GM21515 (cell line): Measurements from ENCODE around the gene RNPS1.
A peak's percentile ranks its signal among the peaks of the same experiment; 100 is the strongest.

Experiments
- ATAC-seq: cut with Tn5 transposase; IDR thresholded peaks from one replicate; pipeline ENCODE4 v1.9.1; 2021; ENCODE audit not compliant: unreplicated experiment

RNPS1 gene, protein sequence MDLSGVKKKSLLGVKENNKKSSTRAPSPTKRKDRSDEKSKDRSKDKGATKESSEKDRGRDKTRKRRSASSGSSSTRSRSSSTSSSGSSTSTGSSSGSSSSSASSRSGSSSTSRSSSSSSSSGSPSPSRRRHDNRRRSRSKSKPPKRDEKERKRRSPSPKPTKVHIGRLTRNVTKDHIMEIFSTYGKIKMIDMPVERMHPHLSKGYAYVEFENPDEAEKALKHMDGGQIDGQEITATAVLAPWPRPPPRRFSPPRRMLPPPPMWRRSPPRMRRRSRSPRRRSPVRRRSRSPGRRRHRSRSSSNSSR

DNA sequence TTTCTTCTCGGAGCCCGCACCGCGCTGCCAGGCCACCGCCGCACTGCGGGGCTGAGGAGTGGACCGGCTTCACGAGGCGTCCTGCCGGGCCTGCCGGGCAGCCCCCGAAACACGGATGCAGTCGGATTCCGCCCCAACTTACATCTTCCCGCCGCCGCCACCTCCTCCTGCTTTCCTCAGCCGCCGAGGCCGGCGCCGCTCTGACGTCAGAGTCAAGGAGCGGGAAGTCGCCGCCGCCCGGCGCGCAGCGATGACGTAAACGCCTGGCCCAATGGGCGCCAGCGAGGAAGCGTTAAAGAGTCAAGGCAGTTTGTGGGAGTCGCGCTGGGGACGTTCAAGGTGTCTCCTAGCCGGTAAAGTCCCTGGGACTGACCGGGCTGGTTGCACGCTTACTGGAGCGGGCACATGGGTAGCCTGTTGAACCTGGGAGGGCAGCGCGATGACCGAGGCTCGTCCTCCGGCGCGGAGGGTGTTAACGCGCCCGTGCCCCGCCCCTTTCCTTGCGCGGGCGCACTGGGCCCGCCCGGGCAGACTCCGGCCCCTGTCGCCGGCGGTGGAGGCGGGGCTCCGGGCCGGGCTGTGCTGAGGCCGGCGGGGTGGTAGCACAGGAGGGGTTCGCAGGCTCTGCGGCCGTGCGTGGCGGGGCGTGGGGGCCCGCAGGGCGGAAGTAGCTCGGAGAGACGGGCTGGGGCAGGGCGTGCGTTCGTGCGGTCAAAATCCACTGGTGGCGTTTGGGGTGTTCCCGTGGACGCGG lies at the start of gene RNPS1:
Gene RNPS1, minus strand, starts transcription at position 214 of the 754 bp plus-strand sequence. CDS start 3,483 bp downstream, outside the sequence.
- peak; percentile 72 for ATAC-seq

DNA sequence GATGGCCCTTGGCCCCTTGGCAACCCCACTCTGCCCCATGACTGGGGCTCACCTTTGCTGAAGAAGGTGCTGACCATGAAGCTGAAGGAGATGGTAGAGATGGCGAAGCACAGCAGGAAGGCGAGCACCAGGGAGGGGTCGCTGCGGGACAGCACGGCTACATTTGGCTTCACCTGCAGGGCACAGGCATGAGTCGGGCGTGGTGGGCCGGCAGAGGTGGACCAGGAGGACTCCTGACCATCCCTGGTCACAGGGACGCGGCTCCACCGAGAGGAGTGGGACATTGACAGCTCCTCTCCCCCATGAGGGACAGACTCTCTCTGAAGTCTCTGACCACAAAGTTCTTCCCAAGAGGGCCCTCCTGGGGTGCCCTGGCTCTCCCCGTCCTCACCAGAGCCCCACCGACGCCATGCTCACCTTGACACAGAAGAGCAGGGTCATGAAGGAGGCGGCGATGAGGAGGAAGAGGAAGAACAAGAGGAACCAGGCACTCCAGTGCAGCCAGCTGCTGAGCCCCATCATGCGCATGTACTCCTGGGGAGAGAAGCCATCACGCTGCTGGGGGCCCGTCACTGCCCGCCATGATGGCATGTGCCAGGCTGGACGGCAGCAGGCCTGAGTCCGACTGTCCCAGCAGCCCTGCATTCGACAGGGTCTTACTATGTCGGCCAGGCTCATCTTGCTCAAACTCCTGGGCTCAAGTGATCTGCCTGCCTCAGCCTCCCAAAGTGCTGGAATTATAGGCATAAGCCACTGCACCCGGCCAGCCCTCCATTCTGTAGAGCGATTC lies 49.5 kb upstream of the RNPS1 start:
- ATAC-seq, result no peak

DNA sequence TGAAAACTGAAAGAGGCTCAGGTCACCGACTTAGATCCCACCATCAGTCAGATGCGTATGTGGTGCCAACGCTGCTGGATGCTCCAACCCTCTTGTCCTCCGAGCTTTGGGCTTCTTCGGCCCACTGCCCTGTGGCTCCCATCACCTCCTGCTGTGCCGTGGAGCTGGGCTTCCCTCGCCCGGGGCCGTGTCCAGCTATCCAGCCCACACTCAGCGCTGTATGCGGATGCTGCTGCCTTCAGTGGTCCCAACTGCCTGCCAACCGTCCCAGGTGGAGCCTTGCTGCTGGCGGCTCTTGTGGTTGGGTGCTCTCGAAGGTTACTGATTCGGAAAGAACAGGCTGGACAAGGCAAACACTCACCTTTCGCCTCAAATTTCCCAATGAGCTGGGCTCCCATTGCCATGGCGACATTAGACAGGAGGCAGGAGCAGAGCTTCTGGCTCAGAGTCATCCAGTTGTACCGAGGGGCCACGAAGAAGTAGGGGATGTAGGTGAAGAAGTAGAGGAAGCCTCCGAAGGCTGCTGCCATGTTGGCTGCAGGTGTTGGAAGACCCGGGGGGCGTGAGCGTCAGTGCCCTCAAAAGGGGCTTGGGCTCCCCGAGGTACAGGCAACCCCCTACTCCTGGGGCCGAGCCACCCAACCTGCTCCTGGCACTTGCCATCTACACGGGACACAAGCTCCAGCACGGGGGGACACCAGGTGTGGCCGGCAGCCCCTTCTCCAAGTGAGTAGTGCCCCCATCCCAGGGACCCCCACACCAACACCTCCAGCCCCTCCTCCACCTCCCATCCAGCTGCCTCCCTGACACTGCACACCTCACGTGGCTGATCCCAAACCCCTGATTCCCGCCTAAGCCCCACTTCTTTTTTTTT lies 40.4 kb upstream of the RNPS1 start:
- ATAC-seq, result no peak

DNA sequence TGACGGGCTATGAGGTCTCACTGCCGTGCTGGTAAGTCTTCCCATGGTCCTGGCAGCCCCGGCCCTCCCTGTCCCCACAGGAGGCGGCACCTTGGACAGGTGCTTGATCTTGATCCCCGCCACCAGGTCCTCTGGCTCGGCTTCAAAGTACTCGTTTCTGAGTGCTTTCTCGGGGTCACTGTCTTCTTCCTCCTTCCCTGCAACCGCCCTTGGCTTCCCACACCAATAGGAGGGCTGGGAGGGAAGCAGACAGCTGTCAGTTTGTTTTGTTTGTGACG lies 31.9 kb upstream of the RNPS1 start:
- no peak for ATAC-seq

DNA sequence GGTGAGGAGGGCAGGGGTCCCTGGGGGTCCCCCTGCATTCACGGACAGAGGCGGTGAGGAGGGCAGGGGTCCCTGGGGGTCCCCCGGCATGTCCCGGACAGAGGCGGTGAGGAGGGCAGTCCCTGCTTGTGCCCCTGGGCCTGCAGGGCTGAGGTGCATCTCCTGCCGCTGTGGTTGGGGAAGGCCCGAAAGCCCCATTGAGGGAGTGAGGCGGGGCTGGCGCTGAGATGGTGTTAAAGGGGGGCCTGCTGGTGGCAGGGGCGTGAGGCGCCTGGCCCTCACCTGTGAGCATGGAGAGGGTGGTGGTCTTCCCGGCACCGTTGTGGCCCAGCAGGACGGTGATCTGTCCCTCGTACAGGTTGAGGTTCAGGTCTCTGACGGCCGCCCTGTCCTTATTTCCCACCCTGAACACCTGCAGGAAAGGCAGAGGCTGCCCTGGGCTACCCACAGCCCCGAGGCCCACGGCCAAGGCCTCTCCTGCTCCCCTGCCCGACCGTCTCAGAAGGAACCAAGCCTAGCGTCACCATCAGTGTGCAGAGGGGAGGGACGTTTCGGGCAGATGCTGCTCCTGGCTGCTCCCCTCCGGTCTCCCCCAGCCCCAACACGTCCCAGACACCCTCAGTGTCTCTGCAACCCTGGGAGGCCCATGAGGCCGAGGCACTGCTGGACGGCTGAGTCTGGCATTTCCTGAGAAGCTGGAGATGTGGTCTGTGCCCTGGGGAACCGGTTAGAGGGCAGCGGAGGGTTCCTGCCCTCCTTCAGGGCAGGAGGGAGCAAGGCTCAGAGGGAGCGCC lies 31.4 kb upstream of the RNPS1 start:
- ATAC-seq, result no peak

DNA sequence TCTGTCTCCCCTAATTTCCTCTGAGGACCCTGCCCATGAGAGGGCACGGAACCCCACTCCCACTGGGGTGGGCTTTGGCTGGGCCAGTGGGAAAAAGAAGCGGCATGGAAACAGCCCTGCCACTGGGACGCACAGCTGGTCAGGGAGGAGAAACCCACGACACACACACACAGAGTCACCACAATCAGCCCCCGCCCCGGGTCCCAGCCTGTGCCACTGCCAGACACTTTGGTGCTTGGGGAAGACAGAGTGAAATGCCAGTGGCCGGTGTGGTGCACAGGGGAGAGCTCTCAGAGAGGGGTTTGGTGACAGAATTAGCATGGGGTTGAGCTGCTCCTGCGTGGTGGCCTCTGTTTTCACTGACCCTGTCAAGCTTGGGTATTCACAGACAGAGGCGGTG lies 30.7 kb upstream of the RNPS1 start:
- ATAC-seq, result no peak

DNA sequence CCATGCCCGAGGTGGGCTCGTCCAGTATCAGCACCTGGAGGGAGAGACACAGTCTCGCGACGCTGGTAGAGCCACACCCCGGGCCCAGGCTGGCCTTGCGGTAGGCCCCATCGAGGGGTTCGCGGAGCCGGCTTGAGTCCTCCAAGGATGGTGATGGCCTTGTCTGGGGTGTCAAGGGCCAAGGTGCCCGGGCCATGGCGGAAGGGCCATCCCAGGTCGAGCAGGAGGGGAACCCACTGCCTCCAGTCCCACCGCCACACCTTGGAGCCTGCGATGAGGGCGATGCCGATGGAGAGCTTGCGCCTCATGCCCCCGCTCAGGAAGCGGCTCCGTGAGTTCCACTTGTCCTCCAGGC lies 29.6 kb upstream of the RNPS1 start:
- no peak for ATAC-seq

DNA sequence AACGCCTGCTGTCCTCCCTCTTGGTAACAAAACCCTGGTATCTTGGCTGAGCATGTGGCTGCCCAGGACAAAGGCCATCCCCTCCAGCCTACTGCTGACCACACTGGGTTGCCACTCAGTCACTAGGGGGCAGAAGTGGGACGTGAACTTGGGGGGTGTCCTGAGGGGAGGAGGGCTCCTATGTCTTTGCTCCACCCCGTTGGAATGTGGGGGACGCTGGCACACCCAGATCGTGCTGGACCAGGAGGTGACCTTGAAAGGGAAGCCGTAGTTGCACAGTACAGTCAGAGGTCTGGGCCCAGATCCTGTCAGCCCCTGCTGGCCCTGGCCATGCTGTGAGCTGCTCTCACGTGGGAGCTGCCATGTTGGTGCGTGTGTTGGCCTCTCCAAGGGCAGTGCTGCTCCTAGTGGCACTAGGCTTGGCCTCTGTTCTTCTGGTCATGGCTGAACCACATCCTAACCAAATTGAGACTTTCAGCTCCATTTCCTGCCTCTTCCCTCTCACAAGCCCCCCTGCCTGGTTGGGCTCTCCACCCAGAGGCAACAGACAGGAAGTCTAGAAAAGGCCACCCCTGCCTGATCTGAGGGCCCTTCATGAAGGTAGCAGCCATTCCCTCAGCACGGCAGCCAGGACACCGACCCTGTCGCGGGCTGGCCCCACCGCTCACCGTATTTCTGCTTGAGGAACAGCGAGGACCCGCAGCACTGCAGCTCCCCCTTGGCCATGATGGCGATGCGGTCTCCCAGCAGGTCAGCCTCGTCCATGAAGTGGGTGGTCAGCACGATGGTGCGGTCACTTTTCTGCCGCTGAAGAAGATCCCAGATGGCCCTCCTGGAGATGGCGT lies 29.0 kb upstream of the RNPS1 start:
- no peak for ATAC-seq

DNA sequence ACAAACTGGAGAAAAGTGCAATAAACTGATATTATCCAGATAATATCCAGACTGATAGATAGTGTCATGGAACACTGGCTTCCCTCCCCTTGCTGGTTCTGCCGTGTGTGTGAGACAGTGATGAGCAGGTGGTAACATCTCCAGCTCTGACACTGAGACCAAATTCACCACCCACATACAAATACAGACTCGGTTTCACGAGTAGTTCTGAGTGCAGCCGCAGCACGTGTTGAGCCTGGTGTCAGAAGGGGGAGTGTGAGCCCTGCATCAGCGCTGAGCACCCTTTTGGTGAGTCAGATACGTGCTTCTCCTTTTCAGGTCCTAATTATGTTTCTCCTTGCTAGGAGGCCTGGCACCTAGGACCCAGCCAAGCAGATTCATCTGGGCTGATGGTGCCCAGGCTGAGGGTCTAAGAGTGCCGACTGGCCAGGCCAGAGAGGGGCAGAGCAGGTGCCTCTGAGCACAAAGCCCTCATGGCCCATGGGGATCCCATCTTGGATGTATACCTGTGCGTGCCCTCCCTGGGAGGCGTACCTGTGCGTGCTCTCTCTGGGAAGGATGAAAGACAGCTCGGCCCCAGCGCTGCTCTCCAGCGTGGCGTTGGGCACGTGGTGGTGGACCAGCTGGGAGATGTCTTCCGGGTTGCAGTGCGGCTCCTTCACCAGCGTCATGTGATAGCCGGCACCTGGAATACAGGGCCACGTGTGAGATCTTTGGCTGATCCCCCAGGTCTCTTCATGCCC lies 27.3 kb upstream of the RNPS1 start:
- peak; percentile 56 for ATAC-seq

DNA sequence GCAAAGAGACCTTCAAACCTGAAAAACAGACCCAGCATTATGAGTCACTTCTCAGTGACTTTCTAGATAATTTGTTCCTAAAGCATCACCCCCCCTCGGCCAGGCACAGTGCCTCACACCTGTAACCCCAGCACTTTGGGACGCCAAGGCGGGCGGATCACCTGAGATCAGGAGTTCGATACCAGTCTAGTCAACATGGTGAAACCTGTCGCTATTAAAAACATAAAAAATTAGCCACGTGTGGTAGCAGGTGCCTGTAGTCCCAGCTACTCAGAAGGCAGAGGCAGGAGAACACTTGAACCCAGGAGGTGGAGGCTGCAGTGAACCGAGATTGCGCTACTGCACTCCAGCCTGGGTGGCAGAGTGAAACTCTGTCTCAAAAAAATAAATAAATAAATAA lies 24.3 kb upstream of the RNPS1 start:
- no peak for ATAC-seq

DNA sequence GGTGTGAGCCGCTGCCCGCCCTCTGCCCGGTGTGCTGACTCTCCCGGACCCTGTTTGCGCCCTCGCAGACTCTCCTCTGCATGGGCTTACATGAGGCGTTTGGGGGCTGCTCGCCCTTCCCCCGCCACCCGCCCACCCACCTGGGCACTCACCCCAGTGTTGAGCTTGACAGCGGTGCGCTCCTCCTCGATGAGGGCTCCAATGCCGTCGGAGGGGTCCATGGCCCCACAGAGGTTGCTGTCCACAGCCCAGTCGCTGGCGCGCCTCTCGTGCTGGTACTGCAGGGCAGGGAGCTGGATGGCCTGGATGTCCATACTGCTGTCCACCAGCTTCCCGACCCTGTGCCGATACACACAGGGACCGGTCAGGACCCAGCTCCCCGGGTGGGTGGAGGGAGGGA lies 21.4 kb upstream of the RNPS1 start:
- no peak for ATAC-seq

DNA sequence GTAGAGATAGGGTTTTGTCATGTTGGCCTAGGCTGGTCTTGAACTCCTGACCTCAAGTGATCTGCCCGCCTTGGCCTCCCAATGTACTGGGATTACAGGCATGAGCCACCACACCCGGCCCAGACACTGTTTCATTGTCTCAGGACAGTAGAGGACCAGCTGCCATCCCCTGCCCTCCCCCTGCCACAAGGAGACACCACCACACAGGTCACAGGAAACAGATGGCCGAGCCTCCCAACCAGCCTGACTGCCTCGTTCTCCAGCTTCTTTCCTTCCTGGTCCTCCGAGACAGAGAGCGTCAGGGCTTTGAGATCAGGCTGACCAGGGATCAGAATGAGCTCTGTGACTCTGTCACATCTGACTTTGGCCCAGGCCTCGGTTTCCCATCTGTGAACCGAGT lies 20.8 kb upstream of the RNPS1 start:
- ATAC-seq, result no peak

DNA sequence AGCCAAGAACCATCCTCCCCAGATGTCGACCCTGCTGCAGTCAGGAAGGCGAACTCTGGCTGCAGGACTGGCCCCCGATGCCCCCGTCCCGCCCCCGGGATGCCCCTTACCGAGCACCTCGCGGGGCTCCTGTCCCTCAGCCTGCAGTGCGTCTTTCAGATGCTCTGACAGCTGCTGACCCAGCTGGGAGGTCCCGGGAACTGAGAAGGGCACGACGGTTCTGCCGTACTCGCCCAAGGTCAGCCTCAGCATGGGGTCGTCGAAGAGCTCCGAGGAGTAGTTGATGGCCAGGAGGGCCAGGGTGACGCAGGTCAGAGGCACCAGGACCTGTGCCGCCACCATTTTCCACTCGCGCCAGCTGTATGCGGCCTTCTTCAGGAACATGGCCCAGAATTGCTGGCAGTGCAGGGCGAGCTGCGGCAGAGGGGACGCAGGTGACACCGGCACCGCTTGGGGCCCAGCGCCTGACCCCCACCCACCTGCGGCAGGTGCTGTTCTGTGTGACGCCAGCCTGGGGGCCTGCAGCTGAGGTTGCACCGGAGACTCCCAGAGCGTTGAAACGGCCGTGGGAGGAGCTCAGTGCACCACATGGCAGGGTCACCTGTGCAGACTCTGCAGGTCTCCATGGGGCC lies 20.1 kb upstream of the RNPS1 start:
- ATAC-seq, result no peak

DNA sequence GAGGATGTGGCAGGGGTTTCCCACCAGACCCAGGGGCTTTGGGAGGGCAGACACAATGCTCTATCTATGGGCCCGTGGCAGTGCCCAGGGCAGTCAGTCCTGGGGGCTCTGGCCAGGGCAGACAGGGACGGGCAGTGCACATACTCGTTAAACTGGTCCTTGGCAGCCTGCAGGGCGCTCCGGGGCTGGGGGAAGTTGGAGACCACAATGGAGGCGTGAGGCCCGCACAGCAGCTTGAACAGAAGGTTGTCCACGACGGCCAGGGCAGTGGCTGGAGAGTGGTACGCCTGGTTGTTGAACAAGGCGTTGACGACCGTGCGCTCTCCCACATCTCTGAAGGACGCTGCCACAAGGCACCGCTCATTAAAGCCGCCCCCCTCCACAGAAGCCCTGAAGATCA lies 18.6 kb upstream of the RNPS1 start:
- no peak for ATAC-seq

DNA sequence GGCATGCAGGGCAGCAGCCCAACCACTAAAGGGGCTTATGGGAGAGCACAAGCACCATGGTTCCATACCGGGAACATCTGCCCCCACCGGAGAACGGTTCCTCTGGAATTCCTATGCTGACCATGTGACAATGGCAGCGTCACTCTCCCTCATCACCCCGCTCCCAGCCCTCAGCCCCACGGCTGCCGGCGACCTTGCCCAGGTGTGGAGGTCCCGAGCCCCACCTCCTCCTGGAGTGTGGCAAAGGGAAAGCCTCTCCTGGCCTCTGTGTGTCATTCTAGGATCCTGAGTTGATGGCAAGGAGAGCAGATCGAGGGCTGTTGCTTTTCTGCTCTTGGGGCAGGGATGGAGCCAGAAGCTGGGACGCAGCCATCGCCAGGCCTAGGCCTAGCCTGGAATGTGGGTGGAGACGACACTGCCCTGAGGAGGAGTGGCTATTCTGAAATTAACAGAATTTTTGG lies 17.8 kb upstream of the RNPS1 start:
- ATAC-seq, result no peak

DNA sequence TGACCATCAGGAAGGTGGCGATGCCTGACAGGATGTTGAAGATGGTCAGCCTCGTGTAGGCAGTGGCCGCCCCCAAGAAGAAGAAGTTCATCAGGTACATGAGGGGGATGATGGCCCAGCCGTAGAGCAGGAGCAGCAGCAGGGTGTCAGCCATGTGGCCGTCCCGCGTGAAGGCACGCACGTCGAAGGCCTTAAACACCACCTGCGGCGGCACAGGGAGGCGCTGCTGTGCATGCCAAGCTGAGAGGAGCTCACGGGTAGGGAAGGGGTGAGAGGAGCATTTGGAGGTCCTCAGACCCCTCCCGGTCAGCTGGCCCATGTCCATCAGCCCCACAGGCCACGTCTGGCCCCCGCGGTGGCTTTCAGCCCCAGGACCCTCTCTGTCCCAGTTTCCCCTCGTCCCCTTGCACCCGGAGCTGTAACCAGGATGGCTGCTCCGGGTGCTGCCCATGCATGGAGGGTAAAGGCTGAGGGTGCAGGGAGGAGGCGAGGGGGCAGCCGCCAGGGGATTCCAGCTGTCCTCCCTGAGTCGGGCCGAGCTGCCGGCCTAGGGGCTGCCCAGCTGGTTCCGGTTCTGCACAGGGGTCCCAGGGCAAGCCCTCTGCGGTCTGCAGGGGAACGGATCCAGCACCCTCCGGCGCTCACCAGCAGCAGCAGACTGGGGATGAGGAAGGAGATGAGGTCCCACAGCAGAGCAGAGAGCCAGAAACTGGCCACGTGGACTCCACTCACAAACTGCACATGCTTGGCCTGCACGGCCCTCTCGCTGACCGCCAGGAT lies 17.1 kb upstream of the RNPS1 start:
- no peak for ATAC-seq

DNA sequence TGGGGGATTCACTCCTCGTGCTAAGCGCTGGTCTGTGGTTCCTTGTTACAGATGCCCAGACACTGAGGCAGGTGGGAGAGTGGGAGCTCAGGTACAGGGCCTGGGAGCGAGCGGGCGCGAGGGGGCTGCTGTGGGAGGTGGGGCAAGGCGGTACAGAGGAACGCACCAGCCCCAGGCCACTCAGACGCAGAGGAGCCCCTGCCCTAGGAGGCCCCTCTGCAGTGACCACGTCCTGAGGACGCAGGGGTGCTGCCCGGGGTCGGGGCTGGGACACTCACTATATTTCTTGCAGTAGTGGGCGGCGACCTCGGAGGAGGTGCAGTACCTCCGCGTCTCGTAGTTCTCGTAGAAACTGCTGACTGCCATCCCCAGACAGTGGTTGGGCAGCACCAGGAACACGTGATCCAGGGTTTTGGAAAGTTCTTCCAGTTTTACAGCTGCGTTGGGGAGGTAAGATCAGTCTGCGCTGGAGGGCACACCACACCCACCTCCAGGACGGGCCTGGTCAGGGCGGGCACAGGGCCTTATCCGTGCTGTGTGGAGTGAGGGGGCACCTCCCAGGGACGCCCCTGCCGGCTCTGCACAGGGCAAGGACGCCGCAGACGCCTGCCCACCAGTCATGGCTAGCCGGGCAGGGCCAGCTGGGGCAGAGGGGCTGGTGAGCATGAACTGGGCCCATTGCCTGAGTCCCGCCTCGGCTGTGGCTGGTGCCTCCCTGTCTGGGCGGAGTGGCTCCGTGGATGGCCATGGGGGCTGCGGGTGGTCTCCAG lies 16.3 kb upstream of the RNPS1 start:
- no peak for ATAC-seq
